Fibroblast of skin of scalp (primary cell): ENCODE results near the gene RNF123.
"Not testable (repeated sequence)": the region's sequence is repeated elsewhere in the genome, so short reads cannot be mapped to it uniquely, and the experiment has no call there.

Experiments
- DNase-seq: peaks from one replicate; pipeline ENCODE4 v3.0.0-alpha.2; 2013

RNF123 gene

DNA sequence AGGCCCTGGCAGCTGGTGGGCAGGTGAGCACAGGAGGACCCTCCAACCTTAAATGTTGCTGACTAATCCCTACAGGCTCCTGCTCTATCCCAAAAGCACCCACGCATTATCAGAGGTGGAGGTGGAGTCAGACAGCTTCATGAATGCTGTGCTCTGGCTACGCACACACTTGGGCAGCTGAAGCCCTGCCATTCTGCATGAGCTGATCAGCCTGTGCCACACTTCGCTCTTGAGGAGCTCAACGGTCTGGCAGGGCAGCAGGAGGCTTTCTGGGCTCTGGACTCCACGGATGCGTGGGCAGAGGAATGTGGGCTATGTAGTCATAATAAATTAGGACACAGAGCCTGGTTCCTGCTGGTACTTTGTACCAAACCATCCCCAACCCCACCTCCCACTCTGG, 6.2 kb upstream of the RNF123 start:
- DNase-seq: no peak

DNA sequence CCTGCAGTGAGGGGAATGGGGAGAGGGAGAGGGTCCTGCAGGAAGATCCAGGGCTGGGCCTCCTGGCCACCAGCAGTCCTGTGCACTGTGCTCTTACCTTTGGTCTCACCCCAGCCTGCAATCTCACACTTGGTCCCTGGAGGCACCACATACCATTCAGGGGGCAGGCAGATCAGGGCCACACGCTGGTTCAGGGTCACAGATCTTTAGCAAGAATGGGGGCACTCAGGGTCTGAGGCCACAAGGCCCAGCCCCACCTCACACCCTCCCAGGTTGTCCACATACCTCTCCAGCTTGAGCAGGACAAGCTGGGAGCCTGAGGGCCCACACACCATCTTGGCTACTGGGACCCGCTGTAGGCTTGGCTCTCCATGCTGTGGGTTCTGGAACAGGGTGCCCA, 4.9 kb upstream of the RNF123 start:
- not testable (repeated sequence) for DNase-seq

DNA sequence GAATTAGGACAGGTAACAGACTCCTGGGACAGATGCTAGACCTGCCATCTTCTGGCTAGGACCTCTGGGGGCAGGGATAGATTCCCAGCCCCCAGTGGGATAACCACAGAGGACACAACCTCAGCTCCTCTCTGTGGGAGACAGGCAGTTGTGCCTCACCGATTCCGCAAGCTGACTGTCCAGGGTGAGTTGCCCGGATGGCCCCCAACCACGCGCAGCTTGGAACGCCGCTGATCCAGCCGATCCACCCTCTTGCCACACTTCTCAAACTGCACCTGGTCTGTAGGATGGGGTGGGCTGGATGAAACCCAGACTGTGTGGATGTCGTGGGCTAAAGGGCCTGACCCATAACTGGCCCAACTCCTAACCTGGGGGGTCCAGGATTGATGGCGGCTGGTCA, 4.3 kb upstream of the RNF123 start:
- not testable (repeated sequence) for DNase-seq

DNA sequence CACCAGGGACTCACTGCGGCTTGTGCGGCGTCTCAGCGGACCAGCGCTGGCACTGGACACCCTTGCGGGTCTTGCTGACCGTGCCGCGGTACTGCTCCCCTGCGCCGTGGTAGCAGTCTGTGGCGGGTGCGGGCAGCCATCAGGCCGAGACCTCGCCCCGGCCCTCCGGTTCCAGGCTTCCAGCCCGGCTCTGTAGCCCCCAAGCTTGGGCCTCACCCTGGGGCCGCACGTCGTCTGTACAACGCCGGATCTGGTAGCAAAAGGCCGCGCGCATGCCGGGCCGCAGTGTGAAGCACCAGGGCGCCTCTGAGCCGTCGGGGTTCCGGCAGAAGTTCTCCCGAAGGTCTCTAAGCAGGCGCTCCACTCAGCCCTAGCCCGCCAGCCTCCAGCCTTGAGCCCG, 3.5 kb upstream of the RNF123 start:
- not testable (repeated sequence) for DNase-seq

DNA sequence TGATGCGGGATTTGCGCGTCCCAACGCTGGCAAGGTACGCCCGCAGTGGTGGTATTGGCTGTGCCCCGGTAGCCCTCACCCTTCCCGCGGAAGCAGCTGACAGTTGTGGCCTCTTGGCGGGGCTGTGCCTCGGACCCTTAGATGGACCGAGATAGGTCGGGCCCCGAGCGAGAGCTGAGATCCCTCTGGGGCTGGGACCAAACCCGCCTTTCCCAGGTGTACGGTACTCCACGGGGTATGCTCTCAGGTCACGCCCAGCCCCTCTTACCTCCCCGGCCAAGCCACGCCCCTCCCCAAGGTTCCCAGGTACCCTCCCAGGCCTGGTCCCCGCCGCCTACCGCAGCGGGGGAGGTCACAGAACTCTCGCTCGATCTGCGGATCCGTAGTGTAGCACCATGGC, 3.0 kb upstream of the RNF123 start:
- not testable (repeated sequence) for DNase-seq

DNA sequence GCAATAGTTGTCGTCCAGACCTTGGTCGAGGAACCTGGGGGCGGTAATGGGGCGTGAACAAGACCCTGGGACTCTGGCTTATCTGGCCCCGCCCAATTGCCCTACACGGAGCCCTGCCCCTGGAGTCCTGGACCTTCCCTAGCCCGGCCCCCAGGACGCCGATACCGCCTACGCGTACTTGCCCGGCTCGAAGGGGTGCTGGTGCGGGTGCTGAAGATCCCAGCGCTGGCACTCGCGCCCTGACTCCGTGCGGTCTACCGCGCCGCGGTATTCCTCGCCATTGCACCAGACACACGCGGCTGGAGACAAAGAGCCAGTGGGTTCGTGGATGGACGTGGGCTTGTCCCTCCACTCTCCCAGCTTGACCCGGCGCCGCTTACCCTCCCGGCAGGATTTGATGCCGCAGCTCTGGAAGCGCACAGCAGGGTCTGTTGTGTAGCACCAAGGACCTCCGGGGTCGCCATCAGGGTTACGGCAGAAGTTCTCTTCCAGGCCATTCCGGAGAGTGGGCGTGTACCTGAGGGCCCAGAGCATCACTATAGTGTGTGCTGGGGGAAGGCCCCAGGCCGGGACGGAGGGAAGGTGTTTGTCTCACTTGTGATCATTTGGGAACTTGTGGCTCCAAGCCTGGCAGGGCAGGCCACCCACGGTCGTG, 2.5 kb upstream of the RNF123 start:
- peak; percentile 45 for DNase-seq

DNA sequence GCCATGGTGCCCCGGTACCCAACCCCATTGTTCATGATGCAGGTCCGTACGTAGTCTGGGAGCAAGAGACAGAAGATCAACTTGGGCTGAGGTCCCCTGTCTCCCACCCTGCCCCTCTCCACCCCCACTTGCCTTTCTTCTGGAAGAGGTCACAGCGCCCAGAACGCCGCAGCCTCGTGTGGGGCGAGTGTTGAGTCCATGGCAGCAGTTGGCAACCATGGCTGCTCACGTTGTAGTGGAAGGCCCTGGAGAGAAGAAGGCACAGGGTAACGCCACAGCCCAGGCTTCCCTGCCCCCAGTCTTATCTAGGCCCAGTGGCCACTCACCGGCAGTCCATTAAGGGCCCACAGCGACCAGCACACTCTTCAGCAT, 1.9 kb upstream of the RNF123 start:
- DNase-seq: not testable (repeated sequence)

DNA sequence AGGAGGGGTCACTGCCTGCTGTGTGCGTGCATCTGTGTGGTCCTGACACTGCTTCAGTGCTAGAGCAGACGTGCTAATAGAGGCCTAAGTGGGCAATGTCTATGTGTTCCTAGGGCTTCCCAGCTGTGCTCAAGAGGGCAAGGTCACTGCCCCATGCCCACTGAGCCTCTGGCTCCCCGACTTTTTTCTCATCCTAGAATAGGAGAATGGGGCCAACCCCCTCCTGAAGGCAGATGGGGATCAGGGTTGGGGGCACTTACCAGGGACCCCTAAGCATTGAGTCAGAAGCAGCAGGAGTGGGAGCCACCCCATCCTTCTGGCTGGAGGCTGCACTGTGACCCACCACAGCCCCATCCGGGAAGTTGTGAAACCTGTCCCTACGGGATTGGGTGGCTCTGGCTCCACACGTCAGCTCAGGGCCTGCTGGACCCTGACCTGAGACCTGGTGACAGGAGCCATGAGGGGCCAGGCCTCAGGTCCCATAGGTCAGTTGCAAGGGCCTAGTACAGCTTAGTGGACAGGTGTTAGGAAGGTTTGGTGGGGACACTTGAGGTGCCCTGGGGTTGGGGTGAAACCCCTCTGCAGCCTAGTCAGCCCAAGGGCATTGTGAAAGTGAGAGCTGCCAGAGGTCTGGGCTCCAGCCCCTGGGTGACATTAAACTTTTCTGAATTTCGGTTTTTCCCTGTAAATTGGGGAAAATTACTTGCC, 865 bp upstream of the RNF123 start:
- not testable (repeated sequence) for DNase-seq

DNA sequence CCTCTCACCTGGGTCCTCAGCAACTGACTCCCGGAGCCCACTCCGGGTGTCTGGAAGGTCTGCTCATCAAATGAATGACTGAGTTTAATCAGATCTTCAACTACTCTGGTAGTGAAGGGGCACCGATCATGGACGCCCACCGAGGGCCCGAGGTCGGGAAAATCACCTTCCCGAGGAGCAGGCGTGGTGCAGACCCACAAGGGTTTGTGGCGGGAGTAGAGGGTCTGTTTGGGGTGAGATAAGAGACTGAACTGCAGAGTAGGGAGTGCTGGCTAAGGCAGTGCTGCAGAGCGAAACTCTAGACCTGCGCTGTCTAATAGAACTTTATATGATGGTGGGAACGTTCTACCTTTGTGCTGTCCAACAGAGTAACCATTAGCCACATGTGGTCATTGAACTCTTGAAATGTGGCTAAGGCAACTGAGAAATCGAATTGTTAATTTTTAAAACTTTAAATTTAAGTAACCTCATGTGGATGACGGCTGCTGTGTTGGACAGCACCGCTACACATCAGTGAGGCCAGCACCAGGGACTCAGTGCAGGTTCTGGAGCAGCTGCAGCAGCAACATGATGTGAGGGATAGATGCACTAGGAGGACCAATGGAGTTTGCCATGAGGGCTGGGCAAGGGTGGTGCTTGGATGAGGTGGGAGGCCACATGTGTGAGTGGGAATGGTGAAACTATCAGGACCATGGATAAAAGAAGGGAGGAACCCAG, 709 bp downstream of the RNF123 start:
- not testable (repeated sequence) for DNase-seq

DNA sequence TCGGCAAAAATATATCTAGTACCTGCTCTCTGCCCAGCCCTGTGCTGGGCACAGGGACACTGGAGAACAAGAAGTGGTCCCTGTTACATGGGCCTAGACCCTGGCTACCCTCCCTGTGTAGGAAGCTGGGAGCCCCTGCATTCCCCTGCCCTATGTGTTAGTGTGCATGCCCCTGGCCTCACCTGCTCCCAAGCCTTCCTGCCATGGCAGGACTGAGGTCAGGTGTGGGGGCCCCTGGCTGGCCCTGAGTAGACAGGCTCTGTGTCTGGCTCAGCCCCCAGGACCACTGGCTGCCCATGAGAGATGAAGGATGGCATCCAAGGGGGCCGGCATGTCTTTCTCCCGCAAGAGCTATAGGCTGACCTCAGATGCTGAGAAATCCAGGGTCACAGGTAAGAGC, 1.5 kb downstream of the RNF123 start:
- DNase-seq: not testable (repeated sequence)

DNA sequence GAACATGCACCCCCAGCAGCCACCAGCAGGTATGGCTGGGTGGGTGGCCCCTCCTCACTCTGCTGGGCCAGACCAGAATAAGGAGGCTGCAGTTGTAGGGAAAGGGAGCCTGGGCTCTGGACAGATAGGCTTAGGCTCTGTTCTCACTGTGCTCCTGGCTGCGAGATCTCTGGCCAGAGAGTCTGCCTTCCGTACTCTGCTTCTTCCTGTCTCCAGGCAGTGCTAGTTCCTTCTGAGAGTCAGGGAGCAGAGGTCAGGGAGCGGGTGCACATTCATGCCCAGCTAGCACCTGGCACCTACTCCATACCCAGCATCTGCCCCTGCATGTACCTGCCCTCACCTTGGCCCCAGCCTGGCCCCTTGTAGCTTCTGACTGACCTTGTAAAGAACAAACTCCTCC, 2.1 kb downstream of the RNF123 start:
- not testable (repeated sequence) for DNase-seq

DNA sequence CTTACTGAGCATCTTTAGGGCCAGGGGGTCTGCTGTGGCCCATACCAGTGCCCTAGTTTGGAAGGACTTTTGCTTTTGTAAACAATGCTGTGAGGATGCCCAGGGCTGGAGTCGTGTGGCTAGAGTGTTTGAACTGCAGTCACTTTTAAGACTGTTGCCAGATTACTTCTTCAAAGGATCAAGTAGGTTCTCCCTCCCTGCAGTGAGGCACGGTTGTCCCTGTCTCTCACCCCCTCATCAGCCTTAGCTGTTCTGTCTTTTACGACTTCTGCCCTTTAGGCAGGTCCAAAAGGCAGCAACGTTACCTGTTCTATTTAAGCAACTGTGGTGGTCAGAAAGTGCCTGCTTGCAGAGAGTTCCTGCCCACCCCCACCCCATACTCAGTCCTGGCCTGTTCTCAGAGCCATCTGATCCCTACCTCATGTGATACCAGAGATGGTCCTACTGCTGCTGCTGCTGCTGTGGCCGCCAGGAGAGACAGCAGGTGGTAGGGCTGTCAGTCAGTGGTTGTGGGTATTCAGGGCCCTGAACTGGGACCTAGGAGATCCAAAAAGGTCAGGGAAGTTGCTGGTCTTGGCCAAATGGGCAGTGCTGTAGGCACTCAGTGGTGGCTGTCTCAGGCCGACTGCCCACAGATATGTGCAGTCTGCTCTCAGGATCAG, 5.2 kb downstream of the RNF123 start:
- DNase-seq: not testable (repeated sequence)

DNA sequence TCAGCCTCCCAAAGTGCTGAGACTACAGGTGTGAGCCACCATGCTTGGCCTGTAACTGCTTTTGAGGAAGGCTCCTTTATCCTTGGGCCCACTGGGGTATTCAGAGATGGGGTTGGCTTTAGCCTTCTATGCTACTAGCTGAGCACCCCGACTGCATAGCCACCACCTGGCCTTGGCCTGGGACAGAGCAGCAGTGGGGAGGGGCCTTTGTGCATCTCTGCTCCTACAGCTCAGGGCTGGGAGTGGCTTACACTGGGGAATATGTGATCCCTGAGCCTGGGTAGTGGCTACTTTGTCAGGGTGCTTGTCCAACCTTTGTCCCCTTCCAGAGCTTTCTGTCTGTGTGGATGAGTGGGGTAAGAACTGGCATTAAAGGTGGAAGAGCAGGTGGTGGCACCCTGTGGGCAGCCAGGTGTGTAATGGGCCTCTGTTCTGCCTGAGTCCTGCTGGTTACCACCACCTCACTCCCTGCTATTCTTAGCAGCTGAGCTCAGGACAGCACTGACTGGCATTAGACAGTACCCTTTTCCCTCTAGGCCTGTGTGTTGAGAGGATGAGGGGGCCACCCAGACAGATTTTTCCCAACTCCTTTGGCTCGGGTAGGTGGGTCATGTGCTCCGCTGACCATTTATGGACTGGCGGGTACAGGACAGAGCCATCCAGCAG, 6.1 kb downstream of the RNF123 start:
- DNase-seq: not testable (repeated sequence)

DNA sequence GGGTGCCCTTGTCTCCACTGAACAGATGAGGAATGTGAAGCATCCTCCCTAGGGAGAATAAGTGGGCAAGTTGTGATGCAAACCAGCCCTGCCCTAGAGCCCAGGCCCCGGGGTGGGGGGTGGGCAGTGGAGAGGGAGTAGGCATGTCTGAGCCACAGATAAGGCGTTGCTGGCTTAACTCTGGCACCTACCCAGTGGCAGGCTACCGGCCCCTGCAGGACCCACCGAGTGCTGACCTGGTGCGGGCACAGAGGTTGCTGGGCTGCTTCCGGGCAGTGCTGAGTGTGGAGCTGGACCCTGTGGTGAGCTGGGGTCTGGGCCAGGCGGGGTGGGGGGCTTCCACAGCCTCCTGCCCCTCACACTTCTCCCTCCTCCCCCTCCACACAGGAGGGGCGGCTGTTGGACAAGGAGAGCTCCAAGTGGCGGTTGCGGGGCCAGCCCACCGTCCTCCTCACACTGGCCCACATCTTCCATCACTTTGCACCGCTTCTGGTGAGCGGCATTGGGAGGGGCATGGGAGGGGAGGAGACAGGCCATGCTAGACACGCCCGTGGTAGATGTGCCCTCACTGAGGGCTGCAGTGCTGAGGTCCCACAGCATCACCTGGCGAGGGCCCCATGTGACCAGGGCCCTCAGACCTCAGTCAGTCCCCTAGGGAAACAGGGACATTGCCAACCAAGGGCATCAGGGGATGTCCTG, 10.1 kb downstream of the RNF123 start:
- DNase-seq: peak; percentile 57

DNA sequence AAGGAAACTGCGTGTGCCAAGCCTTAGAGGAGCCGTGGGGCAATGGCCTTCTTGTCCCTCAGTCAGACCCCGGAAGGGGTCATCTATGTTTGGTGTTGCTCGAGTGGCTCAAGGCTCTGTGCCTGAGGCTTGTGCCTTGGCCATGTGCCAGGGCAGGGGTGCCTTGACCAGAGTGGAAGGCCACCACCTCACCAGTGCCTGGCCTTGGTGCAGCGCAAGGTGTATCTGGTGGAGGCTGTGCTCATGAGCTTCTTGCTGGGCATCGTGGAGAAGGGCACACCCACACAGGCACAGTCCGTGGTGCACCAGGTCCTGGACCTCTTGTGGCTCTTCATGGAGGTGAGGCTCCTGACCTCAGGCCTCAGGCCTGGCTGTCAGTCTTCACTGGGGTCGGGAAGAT, 10.7 kb downstream of the RNF123 start:
- no peak for DNase-seq

DNA sequence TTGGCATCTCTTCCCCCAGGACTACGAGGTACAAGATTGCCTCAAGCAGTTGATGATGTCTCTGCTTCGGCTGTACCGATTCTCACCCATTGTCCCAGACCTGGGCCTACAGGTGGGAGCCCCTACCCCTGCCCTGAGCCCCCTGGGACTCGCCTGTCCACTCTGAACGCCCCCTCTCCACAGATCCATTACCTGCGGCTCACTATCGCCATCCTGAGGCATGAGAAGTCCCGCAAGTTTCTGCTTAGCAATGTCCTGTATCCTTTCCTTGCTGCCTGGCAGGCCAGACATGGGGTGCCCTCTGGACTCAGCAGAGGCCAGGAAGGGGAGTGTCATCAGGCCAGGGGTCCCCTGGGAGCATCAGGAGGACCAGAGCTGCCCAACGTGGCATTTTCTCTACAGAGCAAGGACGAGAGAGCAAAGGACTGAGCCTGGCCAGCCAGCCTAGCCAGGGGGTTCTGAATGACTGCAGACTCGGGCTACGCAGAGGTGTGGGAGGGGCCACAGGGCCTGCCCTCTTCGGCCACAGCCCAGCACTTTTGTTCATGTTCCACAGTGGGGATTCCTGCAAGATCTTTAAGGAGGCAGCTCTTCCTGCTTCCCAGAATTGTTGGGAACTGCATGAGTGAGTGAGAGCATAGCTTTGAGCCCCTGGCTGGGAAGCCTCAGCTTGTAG, 11.2 kb downstream of the RNF123 start:
- no peak for DNase-seq

DNA sequence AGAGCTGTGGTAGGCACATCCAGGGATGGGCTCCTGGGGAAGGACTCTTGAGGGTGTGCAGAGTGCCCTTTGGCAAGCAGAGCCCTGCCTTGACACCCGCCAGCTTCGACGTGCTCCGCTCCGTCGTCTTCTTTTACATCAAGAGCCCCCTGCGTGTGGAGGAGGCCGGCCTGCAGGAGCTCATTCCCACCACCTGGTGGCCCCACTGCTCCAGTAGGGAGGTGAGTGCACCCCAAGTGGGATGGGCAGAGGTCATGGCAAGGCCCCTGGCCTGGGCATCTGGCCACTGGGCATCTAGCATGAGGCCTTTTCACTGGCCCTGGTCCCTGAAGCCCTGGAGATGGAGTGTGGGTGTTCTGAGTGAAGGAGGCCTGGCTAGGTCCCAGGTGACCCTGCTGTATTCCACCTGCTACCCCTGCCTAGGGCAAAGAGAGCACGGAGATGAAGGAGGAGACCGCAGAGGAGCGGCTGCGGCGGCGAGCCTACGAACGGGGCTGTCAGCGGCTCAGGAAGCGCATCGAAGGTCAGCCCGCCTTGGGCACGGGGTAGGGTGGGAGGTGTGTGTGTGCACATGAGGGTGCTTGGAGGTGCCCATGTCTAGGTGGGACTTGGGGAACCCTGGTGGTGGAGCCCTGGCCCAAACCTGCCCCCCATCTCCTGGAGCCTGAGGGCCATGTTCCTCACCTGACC, 12.2 kb downstream of the RNF123 start:
- no peak for DNase-seq

DNA sequence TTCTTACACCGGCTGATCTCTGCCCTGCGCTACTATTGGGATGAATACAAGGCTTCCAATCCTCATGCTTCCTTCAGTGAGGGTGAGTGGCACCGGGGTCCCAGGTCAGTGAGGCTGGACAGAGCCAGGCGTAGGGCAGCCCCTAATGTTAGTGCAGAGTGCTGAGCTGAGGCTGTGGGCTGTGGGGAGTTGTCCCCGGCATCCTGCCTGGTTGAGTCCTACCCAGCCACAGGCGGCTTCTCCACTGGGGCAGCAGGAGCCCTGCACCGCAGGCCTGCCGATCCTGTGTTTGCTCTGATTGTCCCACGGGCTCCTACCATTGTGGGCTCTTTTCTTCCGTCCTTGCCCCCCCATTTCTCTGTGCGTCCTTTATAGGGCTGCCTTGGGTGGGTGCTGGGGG, 13.3 kb downstream of the RNF123 start:
- no peak for DNase-seq

DNA sequence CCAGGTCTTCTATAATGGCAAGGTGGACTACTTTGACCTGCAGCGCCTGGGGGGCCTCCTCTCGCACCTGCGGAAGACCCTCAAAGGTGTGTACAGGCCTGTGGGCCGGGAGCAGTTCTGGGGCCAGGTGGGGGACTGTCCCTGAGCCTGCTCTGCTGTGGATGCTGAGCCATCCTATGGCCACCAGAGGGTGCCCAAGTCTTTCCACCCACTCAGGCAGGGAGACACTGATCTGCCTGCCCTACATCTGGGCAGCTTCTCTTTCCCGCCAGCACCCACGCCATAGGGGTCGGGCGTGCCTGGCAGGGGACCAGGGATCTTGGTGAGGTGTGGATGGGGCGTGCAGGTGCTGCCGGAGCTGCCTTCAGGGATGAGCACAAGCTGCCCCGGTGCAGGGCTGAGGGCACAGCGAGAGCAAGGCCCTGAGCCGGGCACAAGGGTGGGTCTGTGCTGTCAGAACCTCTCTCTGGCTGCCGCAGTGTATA, 14.1 kb downstream of the RNF123 start:
- peak; percentile 64 for DNase-seq

DNA sequence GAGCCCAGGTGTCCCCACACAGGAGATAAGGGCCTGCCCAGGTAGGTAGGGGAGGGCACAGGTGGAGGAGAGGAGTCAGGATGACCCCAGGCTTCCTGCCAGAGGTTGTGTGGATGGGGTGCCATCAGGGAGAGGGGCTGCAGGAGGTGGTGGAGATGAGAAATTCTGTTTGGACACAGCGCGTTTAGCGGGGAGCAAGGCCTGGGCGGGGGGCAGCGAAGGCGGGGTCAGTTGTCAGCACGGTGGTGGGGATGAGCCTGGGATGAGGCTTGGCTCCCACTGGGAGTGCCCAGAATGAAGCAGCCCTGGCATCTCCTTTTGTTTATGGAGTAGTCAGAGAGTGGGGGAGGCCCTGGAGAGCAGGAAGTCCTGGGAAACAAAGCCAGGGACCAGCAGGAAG, 14.6 kb downstream of the RNF123 start:
- no peak for DNase-seq

DNA sequence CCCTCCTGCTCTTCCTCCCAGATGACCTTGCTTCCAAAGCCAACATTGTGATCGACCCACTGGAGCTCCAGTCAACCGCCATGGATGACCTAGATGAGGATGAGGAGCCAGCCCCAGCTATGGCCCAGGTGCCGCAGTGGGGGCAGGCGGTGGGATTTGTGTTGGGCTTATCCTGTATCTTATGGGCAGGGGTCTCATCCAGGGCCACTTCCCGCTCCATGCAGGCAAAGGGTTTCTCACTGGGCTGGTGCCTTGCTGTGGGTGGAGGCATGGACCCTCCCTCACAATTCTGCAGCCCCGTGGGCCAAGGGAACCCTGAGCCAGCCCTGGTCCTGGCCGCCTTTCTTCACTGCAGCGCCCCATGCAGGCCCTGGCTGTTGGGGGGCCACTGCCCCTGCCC, 15.3 kb downstream of the RNF123 start:
- no peak for DNase-seq
